ENCODE results near the gene ARHGAP6.

ARHGAP6 gene

DNA sequence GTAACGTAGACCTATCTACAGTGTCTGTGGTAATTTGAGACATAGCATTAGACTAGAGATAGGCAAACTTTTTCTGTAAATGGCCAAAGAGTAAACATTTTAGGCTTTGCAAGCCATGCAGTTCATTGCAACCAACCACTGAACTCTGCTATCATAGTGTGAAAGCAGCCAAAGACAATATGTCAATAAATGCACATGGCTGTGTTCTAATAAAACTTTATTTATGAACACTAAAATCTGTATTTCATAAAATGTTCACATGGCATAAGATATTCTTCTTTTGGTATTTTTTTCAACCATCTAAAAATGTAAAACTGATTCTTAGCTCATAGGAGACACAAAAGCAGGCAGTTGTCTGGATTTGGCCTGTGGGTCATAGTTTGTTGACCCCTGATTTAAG lies 251.6 kb downstream of the ARHGAP6 start:
- no peaks in the 10 kb centered on the region for H3K27me3 ChIP-seq (replicated peaks; ENCODE audit: control insufficient read depth, insufficient read depth, low read length)
- no peak for DNase-seq (ENCODE audit: extremely low read depth, insufficient read length)

DNA sequence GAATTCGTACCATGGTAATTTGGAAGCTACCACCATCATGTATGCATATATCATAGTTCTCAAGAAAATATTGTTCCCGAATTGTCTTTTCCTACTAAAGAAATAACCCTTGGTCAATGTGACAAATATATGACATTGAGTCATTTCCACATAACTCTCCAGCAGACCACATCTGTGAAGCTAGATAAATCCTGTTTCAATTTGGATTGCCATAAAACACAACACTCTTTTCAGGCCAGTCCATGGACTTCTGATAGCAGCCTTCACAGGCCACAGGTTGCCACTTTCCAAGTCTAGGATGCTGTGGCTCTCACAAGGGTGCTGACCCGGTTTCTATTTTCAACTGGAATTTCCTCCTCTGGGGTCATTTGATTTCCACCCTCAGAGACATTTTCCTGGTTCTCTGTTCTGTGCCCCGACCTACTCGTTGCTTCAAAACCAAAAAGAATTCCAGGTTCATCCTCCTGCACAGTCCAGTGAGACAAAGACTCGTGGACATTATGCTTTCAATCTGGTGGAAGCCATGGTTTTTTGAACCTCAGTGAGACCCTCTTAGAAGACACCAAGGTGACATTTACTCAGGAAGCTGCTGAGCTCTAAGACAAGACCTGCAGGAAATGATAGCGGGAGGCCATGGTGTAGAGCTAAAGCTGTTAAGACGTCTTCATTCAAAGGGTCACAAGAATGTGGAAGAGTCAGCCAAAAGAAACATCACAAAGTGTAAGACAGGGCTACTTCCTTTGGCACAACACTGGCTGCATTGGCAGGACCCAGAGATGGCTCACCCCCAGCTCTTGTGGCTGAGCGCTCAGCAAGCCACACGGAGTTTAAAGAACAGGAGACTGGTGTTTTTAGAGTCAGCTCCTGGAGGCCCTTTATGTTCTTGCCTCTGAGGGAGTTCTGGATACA lies 252.8 kb downstream of the ARHGAP6 start:
- Histone ChIP-seq H3K36me3 (ENCODE audit: control insufficient read depth, insufficient read depth, low read length) (no peaks in the 10 kb centered on the region), H3K4me3 (replicated peaks; ENCODE audit: low read depth, low read length) (no peak overlapping the region), H3K27me3 (replicated peaks; ENCODE audit: control insufficient read depth, insufficient read depth, low read length) (no peaks in the 10 kb centered on the region)
- no peak for DNase-seq (ENCODE audit: extremely low read depth, insufficient read length)
- TF ChIP-seq, protein P1, sequence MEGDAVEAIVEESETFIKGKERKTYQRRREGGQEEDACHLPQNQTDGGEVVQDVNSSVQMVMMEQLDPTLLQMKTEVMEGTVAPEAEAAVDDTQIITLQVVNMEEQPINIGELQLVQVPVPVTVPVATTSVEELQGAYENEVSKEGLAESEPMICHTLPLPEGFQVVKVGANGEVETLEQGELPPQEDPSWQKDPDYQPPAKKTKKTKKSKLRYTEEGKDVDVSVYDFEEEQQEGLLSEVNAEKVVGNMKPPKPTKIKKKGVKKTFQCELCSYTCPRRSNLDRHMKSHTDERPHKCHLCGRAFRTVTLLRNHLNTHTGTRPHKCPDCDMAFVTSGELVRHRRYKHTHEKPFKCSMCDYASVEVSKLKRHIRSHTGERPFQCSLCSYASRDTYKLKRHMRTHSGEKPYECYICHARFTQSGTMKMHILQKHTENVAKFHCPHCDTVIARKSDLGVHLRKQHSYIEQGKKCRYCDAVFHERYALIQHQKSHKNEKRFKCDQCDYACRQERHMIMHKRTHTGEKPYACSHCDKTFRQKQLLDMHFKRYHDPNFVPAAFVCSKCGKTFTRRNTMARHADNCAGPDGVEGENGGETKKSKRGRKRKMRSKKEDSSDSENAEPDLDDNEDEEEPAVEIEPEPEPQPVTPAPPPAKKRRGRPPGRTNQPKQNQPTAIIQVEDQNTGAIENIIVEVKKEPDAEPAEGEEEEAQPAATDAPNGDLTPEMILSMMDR (IDR thresholded peaks at IDR 0.05; ENCODE audit: insufficient read depth, low read length, poor library complexity, severe bottlenecking), result no peak

More for the DNA sequence above, 251.6 kb downstream of the ARHGAP6 start:
- TF ChIP-seq, protein P1 (IDR thresholded peaks at IDR 0.05; ENCODE audit: insufficient read depth, low read length, poor library complexity, severe bottlenecking), result no peak
- Histone ChIP-seq H3K36me3 (ENCODE audit: control insufficient read depth, insufficient read depth, low read length) (no peaks in the 10 kb centered on the region), H3K4me3 (replicated peaks; ENCODE audit: low read depth, low read length) (no peak overlapping the region)

GRCh38 chrX:11409957-11410356 lies 255.8 kb downstream of the ARHGAP6 start:
- Histone ChIP-seq H3K4me3 (replicated peaks; ENCODE audit: low read depth, low read length) (no peak overlapping the region), H3K36me3 (ENCODE audit: control insufficient read depth, insufficient read depth, low read length) (no peaks in the 10 kb centered on the region), H3K27me3 (replicated peaks; ENCODE audit: control insufficient read depth, insufficient read depth, low read length) (no peaks in the 10 kb centered on the region)
- TF ChIP-seq, protein P1 (IDR thresholded peaks at IDR 0.05; ENCODE audit: insufficient read depth, low read length, poor library complexity, severe bottlenecking), result no peak
- no peak for DNase-seq (ENCODE audit: extremely low read depth, insufficient read length)

GRCh38 chrX:11408783-11409182 lies 256.9 kb downstream of the ARHGAP6 start:
- no peak for DNase-seq (ENCODE audit: extremely low read depth, insufficient read length)
- H3K27me3 ChIP-seq (replicated peaks; ENCODE audit: control insufficient read depth, insufficient read depth, low read length), result no peaks in the 10 kb centered on the region
- TF ChIP-seq, protein P1 (IDR thresholded peaks at IDR 0.05; ENCODE audit: insufficient read depth, low read length, poor library complexity, severe bottlenecking), result no peak
- H3K36me3 ChIP-seq (ENCODE audit: control insufficient read depth, insufficient read depth, low read length), result no peaks in the 10 kb centered on the region
- no peak overlapping the region for H3K4me3 ChIP-seq (replicated peaks; ENCODE audit: low read depth, low read length)

DNA sequence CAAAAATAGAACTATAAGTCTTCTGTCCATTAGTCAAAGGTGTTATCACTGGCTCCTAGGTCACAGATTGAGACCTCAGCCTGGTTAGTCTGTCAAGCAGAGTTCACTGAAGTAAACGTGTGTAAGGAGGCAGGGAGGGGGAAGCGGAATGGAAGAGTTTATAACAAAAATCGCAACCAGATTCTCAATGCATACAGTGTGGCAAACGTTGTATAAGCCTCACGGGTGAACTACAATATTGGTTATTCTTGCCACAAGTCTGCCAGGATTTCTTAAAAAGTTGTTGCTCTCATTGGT lies 257.7 kb downstream of the ARHGAP6 start:
- no peaks in the 10 kb centered on the region for H3K27me3 ChIP-seq (replicated peaks; ENCODE audit: control insufficient read depth, insufficient read depth, low read length)
- H3K36me3 ChIP-seq (ENCODE audit: control insufficient read depth, insufficient read depth, low read length), result no peaks in the 10 kb centered on the region
- TF ChIP-seq, protein P1 (IDR thresholded peaks at IDR 0.05; ENCODE audit: insufficient read depth, low read length, poor library complexity, severe bottlenecking), result no peak
- DNase-seq (ENCODE audit: extremely low read depth, insufficient read length), result no peak
- no peak overlapping the region for H3K4me3 ChIP-seq (replicated peaks; ENCODE audit: low read depth, low read length)

Measured in GM06990 (cell line).